Measurements from ENCODE around the gene KDM6A. TPM values are rescaled to one million over a fixed set of nuclear protein-coding genes. Genes with fewer than 3 reads are reported as not detected.
"Not testable (repeated sequence)": the region's sequence is repeated elsewhere in the genome, so short reads cannot be mapped to it uniquely, and the experiment has no call there.

KDM6A gene
- polyA plus RNA-seq, 1 donor from 2014 or later, result 25.1 TPM

GRCh38 chrX:45134315-45134731 lies 261.3 kb downstream of the KDM6A start:
- Histone ChIP-seq H3K4me2 (ENCODE audit: low read length) (no peak overlapping the region), H2AFZ (ENCODE audit: low read depth, low read length) (no peak overlapping the region), H3F3A (ENCODE audit: insufficient read depth, low read length, poor library complexity, severe bottlenecking) (no peaks in the 10 kb centered on the region), H3K4me3 (ENCODE audit: low read length) (no peak overlapping the region), H3K27ac (ENCODE audit: low read length) (no peak overlapping the region), H3K79me2 (replicated peaks; ENCODE audit: insufficient read depth, low read length) (no peaks in the 10 kb centered on the region), H3K9ac (ENCODE audit: low read length) (no peak overlapping the region), H3K9me2 (ENCODE audit: insufficient read depth, low read length) (no peaks in the 10 kb centered on the region), H3K27me3 (ENCODE audit: insufficient read depth, low read depth, low read length) (no peaks in the 10 kb centered on the region), H3K36me3 (ENCODE audit: insufficient read depth, low read length) (no peaks in the 10 kb centered on the region), H4K20me1 (ENCODE audit: insufficient read depth) (no peaks in the 10 kb centered on the region), H3K9me3 (ENCODE audit: low read length) (no peaks in the 10 kb centered on the region)
- TF ChIP-seq CTCF (IDR thresholded peaks at IDR 0.05; ENCODE audit: poor library complexity, severe bottlenecking) (no peak), TAF1 (IDR thresholded peaks at IDR 0.05; ENCODE audit: low read depth) (no peak), MXI1 (conservative IDR thresholded peaks at IDR 0.05; ENCODE audit: poor library complexity, severe bottlenecking) (no peak), EP300 (conservative IDR thresholded peaks at IDR 0.05; ENCODE audit: poor library complexity, severe bottlenecking) (no peak), POLR2AphosphoS5 (IDR thresholded peaks at IDR 0.05) (no peak), RAD21 (conservative IDR thresholded peaks at IDR 0.05) (no peak), EZH2 (IDR thresholded peaks at IDR 0.05; ENCODE audit: borderline replicate concordance, insufficient read depth, low read length, poor library complexity, severe bottlenecking) (no peak), SMC3 (conservative IDR thresholded peaks at IDR 0.05; ENCODE audit: poor library complexity) (no peak)
- TF ChIP-seq, protein P1, sequence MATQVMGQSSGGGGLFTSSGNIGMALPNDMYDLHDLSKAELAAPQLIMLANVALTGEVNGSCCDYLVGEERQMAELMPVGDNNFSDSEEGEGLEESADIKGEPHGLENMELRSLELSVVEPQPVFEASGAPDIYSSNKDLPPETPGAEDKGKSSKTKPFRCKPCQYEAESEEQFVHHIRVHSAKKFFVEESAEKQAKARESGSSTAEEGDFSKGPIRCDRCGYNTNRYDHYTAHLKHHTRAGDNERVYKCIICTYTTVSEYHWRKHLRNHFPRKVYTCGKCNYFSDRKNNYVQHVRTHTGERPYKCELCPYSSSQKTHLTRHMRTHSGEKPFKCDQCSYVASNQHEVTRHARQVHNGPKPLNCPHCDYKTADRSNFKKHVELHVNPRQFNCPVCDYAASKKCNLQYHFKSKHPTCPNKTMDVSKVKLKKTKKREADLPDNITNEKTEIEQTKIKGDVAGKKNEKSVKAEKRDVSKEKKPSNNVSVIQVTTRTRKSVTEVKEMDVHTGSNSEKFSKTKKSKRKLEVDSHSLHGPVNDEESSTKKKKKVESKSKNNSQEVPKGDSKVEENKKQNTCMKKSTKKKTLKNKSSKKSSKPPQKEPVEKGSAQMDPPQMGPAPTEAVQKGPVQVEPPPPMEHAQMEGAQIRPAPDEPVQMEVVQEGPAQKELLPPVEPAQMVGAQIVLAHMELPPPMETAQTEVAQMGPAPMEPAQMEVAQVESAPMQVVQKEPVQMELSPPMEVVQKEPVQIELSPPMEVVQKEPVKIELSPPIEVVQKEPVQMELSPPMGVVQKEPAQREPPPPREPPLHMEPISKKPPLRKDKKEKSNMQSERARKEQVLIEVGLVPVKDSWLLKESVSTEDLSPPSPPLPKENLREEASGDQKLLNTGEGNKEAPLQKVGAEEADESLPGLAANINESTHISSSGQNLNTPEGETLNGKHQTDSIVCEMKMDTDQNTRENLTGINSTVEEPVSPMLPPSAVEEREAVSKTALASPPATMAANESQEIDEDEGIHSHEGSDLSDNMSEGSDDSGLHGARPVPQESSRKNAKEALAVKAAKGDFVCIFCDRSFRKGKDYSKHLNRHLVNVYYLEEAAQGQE (IDR thresholded peaks at IDR 0.05; ENCODE audit: borderline replicate concordance), result no peak

- H3K27ac ChIP-seq (ENCODE audit: low read length), result no peak overlapping the region
- H3K9me3 ChIP-seq (ENCODE audit: low read length), result no peaks in the 10 kb centered on the region
- H4K20me1 ChIP-seq (ENCODE audit: insufficient read depth), result no peaks in the 10 kb centered on the region
- no peak overlapping the region for H2AFZ ChIP-seq (ENCODE audit: low read depth, low read length)
- no peak overlapping the region for H3K9ac ChIP-seq (ENCODE audit: low read length)
- TF ChIP-seq, protein P1 (IDR thresholded peaks at IDR 0.05; ENCODE audit: borderline replicate concordance), result no peak
- TF ChIP-seq CTCF (IDR thresholded peaks at IDR 0.05; ENCODE audit: poor library complexity, severe bottlenecking) (no peak), EP300 (conservative IDR thresholded peaks at IDR 0.05; ENCODE audit: poor library complexity, severe bottlenecking) (no peak), POLR2AphosphoS5 (IDR thresholded peaks at IDR 0.05) (no peak), SMC3 (conservative IDR thresholded peaks at IDR 0.05; ENCODE audit: poor library complexity) (no peak), RAD21 (conservative IDR thresholded peaks at IDR 0.05) (no peak), EZH2 (IDR thresholded peaks at IDR 0.05; ENCODE audit: borderline replicate concordance, insufficient read depth, low read length, poor library complexity, severe bottlenecking) (no peak), MXI1 (conservative IDR thresholded peaks at IDR 0.05; ENCODE audit: poor library complexity, severe bottlenecking) (no peak), TAF1 (IDR thresholded peaks at IDR 0.05; ENCODE audit: low read depth) (no peak)
- no peak overlapping the region for H3K4me2 ChIP-seq (ENCODE audit: low read length)
- no peaks in the 10 kb centered on the region for H3K9me2 ChIP-seq (ENCODE audit: insufficient read depth, low read length)
- no peaks in the 10 kb centered on the region for H3K27me3 ChIP-seq (ENCODE audit: insufficient read depth, low read depth, low read length)
- H3F3A ChIP-seq (ENCODE audit: insufficient read depth, low read length, poor library complexity, severe bottlenecking), result no peaks in the 10 kb centered on the region
- no peak overlapping the region for H3K4me3 ChIP-seq (ENCODE audit: low read length)
- no peaks in the 10 kb centered on the region for H3K79me2 ChIP-seq (replicated peaks; ENCODE audit: insufficient read depth, low read length)
- no peaks in the 10 kb centered on the region for H3K36me3 ChIP-seq (ENCODE audit: insufficient read depth, low read length)
These were observed 261.8 kb downstream of the KDM6A start for GRCh38 chrX:45134775-45135174.

GRCh38 chrX:45135391-45136075 lies 262.5 kb downstream of the KDM6A start:
- not testable (repeated sequence) for H3F3A ChIP-seq (ENCODE audit: insufficient read depth, low read length, poor library complexity, severe bottlenecking); H3K36me3 ChIP-seq (ENCODE audit: insufficient read depth, low read length); H3K9me2 ChIP-seq (ENCODE audit: insufficient read depth, low read length); H2AFZ ChIP-seq (ENCODE audit: low read depth, low read length); H3K27me3 ChIP-seq (ENCODE audit: insufficient read depth, low read depth, low read length); H3K9me3 ChIP-seq (ENCODE audit: low read length); H4K20me1 ChIP-seq (ENCODE audit: insufficient read depth); H3K9ac ChIP-seq (ENCODE audit: low read length); H3K4me2 ChIP-seq (ENCODE audit: low read length); H3K79me2 ChIP-seq (replicated peaks; ENCODE audit: insufficient read depth, low read length); H3K4me3 ChIP-seq (ENCODE audit: low read length); H3K27ac ChIP-seq (ENCODE audit: low read length)

Measured in neural cell (in vitro differentiated cells).